ENCODE measurements around the gene KATNAL1.

DNA sequence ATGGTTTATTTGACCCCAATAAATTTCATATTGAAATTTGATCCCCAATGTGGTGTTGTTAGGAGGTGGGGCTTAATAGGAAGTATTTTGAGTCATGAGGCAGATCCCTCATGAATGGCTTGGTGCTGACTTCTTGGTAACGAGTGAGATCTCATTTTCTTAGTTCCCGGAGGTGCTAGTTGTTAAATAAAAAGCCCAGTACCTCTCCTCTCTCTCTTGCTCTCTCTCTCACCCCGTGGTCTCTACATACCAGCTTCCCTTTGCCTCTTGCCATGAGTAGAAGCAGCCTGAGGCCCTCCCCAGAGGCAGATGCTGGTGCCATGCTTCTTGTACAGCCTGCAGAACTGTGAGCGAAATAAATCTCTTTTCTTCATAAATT lies 39.4 kb upstream of the KATNAL1 start:
- TF ChIP-seq, protein P1, sequence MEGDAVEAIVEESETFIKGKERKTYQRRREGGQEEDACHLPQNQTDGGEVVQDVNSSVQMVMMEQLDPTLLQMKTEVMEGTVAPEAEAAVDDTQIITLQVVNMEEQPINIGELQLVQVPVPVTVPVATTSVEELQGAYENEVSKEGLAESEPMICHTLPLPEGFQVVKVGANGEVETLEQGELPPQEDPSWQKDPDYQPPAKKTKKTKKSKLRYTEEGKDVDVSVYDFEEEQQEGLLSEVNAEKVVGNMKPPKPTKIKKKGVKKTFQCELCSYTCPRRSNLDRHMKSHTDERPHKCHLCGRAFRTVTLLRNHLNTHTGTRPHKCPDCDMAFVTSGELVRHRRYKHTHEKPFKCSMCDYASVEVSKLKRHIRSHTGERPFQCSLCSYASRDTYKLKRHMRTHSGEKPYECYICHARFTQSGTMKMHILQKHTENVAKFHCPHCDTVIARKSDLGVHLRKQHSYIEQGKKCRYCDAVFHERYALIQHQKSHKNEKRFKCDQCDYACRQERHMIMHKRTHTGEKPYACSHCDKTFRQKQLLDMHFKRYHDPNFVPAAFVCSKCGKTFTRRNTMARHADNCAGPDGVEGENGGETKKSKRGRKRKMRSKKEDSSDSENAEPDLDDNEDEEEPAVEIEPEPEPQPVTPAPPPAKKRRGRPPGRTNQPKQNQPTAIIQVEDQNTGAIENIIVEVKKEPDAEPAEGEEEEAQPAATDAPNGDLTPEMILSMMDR (IDR thresholded peaks at IDR 0.05; ENCODE audit: insufficient read depth, low read depth, low read length) = no peak
- TF ChIP-seq EZH2 (IDR thresholded peaks at IDR 0.05; ENCODE audit: insufficient read depth, low read length) = no peak
